Stimulated activated naive CD8-positive, alpha-beta T cell treated with anti-CD3 and anti-CD28 coated beads, Interleukin-15, Interleukin-2, amounts not matched to agents 100 ng/mL and 50 ng/mL, for 24 hours (primary cell): ENCODE data around the gene TCF4.

Experiments
- H3K27ac Mint-ChIP-seq: one replicate; pipeline ENCODE4 v1.8.0; 2021; ENCODE audit warnings: mild to moderate bottlenecking, mixed read lengths
- H3K27me3 Mint-ChIP-seq: one replicate; pipeline ENCODE4 v1.8.0; 2021; ENCODE audit warnings: mixed read lengths
- H3K36me3 Mint-ChIP-seq: one replicate; pipeline ENCODE4 v1.8.0; 2021; ENCODE audit warnings: low read depth, mixed read lengths
- H3K4me1 Mint-ChIP-seq: one replicate; pipeline ENCODE4 v1.8.0; 2021; ENCODE audit warnings: low read depth, mixed read lengths
- H3K4me3 Mint-ChIP-seq: one replicate; pipeline ENCODE4 v1.8.0; 2021; ENCODE audit warnings: mild to moderate bottlenecking, mixed read lengths
- H3K9me3 Mint-ChIP-seq: one replicate; pipeline ENCODE4 v1.8.0; 2021; ENCODE audit warnings: mixed read lengths

The TCF4 gene

DNA sequence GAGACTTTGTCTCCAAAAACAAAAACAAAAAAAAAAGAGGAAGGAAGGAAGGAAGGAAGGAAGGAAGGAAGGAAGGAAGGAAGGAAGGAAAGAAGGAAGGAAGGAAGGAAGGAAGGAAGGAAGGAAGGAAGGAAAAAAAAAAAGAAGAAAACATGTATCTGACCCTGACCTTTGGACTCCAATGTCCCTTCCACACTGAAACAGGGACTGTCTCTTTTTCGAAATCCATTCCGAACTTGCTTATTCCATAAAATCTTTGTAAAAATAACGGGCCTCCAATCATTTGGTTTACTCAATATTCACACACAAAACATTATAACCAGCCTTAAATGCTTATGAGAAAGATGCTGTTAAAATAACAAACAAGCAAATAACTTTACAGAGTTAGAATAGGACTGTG lies 225.7 kb downstream of the TCF4 start:
- Mint-ChIP-seq H3K4me1 (no peaks in the 10 kb centered on the region), H3K4me3 (no peak overlapping the region), H3K27ac (no peak overlapping the region), H3K27me3 (no peaks in the 10 kb centered on the region), H3K9me3 (no peaks in the 10 kb centered on the region), H3K36me3 (no peaks in the 10 kb centered on the region)

DNA sequence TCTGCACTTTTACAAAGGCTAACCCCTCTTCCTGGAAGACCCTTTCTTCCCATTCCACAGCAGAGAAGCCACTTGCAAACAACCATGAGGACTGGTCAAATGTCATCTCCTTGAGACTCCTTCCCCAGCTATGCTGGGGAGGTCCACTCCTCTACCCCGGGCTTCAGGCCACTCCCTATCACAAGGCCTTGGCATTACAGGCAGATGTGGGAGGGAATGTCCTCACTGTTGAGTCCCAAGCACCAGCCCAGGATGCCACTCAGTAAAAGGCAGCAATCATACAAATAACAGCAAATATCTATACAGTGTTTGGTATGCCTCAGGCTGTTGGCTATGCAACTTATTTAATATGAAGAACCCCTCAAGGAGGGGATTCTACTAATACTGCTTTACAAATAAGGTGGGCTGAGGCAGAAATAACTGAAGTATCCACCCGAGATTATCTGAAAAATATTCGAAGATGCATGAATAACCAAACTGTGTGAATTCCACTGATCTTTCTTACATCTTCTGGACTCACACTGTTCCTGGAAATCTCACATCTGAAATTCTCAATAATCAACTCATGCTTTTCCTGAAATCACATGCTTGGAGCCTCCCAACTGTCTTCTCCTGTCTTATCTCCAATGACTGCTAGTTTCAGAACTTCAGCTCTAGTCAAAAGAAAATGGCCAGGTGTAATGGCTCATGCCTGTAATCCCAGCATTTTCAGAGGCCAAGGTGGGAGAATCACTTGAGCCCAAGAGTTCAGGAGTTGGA lies 226.3 kb downstream of the TCF4 start:
- H3K4me1 Mint-ChIP-seq: no peaks in the 10 kb centered on the region
- H3K9me3 Mint-ChIP-seq: no peaks in the 10 kb centered on the region
- no peak overlapping the region for H3K4me3 Mint-ChIP-seq
- no peaks in the 10 kb centered on the region for H3K36me3 Mint-ChIP-seq
- no peak overlapping the region for H3K27ac Mint-ChIP-seq
- H3K27me3 Mint-ChIP-seq: no peaks in the 10 kb centered on the region

- Mint-ChIP-seq H3K27ac (no peak overlapping the region), H3K4me1 (no peaks in the 10 kb centered on the region), H3K36me3 (no peaks in the 10 kb centered on the region), H3K27me3 (no peaks in the 10 kb centered on the region), H3K4me3 (no peak overlapping the region), H3K9me3 (no peaks in the 10 kb centered on the region)
Observed at GRCh38 chr18:55360061-55360460, 227.9 kb downstream of the TCF4 start.

DNA sequence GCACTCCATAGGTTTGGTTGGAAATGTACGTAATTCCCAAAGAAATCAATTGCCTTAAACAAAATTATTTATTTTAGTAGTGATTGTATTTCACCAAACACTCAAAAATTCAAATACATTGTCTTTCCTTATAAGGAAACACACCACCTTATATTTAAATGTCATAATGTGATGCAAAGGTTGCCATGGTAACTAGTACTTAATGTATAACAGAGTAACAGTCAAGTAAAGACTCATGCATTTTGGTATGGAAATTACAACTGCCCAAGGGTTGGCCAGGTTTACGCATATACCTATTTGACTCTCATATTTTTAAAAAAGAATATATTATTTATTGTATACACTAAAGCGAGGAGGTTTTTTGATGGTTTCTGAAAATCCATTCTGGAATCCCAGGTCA lies 231.2 kb downstream of the TCF4 start:
- no peak overlapping the region for H3K27ac Mint-ChIP-seq
- no peaks in the 10 kb centered on the region for H3K4me1 Mint-ChIP-seq
- H3K36me3 Mint-ChIP-seq: no peaks in the 10 kb centered on the region
- no peak overlapping the region for H3K4me3 Mint-ChIP-seq
- H3K27me3 Mint-ChIP-seq: peaks cover 10% of the 10 kb centered on the region
- no peaks in the 10 kb centered on the region for H3K9me3 Mint-ChIP-seq

GRCh38 chr18:55355223-55355622 lies 232.8 kb downstream of the TCF4 start:
- Mint-ChIP-seq H3K4me1 (no peaks in the 10 kb centered on the region), H3K4me3 (no peak overlapping the region), H3K27me3 (peaks cover 10% of the 10 kb centered on the region), H3K9me3 (no peaks in the 10 kb centered on the region), H3K27ac (no peak overlapping the region), H3K36me3 (no peaks in the 10 kb centered on the region)

- Mint-ChIP-seq H3K4me3 (no peak overlapping the region), H3K4me1 (no peaks in the 10 kb centered on the region), H3K9me3 (no peaks in the 10 kb centered on the region), H3K27ac (no peak overlapping the region), H3K27me3 (peaks cover 10% of the 10 kb centered on the region), H3K36me3 (no peaks in the 10 kb centered on the region)
Observed at GRCh38 chr18:55354795-55355194, 233.2 kb downstream of the TCF4 start.

DNA sequence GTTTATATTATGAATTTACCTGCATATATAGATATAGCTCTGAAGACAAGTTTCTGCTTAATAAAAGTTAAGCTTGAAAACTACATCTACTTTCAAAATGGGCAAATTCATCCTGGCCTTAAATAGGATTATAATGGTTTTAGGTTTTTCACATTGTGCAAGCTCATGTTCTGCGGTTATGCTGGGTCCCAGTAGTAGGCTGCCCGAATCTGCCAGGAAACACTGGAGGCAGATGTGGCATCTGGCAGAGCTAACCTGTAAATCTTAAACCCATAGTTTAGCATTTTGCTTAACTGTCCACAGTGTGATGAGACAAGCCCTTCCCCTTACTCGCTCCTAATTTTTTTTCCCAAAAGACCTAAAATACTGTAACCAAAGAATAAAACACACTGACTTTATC lies 234.2 kb downstream of the TCF4 start:
- no peaks in the 10 kb centered on the region for H3K36me3 Mint-ChIP-seq
- H3K4me3 Mint-ChIP-seq: no peak overlapping the region
- peaks cover 10% of the 10 kb centered on the region for H3K27me3 Mint-ChIP-seq
- H3K4me1 Mint-ChIP-seq: no peaks in the 10 kb centered on the region
- no peaks in the 10 kb centered on the region for H3K9me3 Mint-ChIP-seq
- no peak overlapping the region for H3K27ac Mint-ChIP-seq

DNA sequence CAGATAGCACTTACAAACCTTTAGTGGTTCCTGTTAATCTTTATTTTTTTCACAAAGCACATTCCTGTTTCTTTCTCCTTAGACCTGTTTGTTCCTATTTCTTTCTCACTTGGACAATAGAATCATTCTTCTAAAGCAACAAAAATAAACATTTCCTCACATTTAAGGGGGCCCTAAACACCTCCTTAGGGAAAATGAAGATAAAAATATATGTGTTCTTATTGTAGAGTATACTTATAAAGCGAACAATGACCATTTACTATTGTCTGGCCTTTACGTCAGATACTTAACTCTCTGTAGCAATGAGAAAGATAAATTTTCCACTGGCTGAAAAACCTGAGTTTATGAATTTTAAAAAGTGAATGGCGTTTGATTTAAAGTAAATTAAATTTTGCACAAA lies 234.6 kb downstream of the TCF4 start:
- peaks cover 10% of the 10 kb centered on the region for H3K27me3 Mint-ChIP-seq
- H3K36me3 Mint-ChIP-seq: no peaks in the 10 kb centered on the region
- no peaks in the 10 kb centered on the region for H3K9me3 Mint-ChIP-seq
- no peaks in the 10 kb centered on the region for H3K4me1 Mint-ChIP-seq
- H3K4me3 Mint-ChIP-seq: no peak overlapping the region
- no peak overlapping the region for H3K27ac Mint-ChIP-seq

DNA sequence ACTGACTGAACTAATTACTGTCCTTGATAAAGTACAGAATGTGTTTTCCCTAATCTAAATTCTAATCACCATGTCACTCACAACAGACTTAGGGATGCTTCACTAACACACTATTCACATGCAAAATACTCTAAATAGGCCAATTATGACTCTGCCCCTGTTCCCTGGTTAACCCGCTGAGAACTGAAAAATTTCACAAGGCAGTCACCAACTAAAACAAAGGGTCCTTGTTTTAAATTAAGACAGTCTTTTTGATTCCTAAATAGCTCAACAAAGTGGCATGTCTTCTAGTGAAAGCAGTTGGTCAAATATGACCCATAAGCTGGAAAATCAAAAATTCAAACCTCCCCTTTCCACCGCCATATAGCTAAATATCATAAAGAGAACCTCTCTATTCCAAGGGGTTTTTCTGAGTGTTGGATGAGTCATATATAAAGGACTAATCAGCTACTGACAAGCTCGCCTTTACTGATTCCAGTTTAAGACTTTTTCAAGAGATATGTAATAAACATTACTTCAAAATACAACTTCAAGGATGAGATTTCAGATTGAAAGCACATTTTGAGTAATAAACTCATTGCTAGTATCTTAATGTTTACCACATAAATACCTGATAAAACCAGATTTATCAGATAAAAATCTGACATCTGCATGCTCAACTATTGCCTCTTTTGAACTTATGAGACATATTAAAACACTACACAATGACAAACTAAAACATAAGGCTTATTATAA lies 235.8 kb downstream of the TCF4 start:
- no peak overlapping the region for H3K27ac Mint-ChIP-seq
- H3K36me3 Mint-ChIP-seq: no peaks in the 10 kb centered on the region
- no peaks in the 10 kb centered on the region for H3K4me1 Mint-ChIP-seq
- H3K4me3 Mint-ChIP-seq: no peak overlapping the region
- H3K9me3 Mint-ChIP-seq: no peaks in the 10 kb centered on the region
- H3K27me3 Mint-ChIP-seq: peaks cover 10% of the 10 kb centered on the region

DNA sequence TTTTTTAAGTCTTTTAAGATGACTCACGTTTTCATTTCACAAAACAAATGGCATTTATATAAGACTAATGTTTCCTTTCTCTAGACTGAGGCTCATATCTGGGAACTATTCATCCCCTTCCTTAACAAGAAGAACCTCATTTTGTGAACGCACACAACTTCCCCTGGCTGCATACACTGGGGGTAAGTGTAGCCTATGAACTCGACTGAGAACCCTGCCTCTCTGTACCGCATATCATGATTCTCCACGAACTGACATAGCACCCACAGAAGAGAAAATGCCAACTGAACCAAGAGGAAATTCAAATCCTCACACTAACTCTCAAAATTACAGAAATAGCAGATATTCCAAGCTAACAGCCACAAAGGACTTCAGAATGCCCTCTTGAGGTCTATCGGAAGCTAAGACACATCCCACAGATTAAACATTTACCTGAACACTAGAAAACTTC lies 236.7 kb downstream of the TCF4 start:
- no peak overlapping the region for H3K27ac Mint-ChIP-seq

DNA sequence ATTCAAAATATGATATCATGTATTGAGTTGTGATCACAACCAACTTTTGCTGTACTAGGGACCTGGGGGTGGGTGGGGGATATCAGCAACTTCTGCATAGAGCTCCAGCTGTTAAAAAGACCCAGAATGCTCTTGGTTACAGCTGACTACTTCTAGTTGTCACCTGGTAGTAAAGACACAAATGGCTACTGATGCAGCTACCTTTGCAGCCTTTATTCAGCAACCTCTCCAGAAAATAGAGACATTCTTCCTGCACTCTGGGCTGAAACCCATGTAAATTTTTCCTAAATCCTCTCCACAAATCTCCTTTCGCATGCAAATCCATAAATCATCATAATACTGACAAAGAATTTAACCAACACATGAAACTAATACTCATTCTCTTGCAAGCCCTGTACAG lies 238.3 kb downstream of the TCF4 start:
- Mint-ChIP-seq H3K9me3 (no peaks in the 10 kb centered on the region), H3K4me3 (no peak overlapping the region), H3K27me3 (peaks cover 9% of the 10 kb centered on the region), H3K36me3 (no peaks in the 10 kb centered on the region), H3K4me1 (no peaks in the 10 kb centered on the region), H3K27ac (no peak overlapping the region)

More for the DNA sequence above, 236.7 kb downstream of the TCF4 start:
- Mint-ChIP-seq H3K4me3 (no peak overlapping the region), H3K4me1 (no peaks in the 10 kb centered on the region), H3K27me3 (peaks cover 10% of the 10 kb centered on the region), H3K9me3 (no peaks in the 10 kb centered on the region), H3K36me3 (no peaks in the 10 kb centered on the region)

- Mint-ChIP-seq H3K4me1 (no peaks in the 10 kb centered on the region), H3K9me3 (no peaks in the 10 kb centered on the region), H3K27ac (no peak overlapping the region), H3K4me3 (no peak overlapping the region), H3K36me3 (no peaks in the 10 kb centered on the region), H3K27me3 (no peaks in the 10 kb centered on the region)
Observed at GRCh38 chr18:55346961-55347740, 240.8 kb downstream of the TCF4 start.

DNA sequence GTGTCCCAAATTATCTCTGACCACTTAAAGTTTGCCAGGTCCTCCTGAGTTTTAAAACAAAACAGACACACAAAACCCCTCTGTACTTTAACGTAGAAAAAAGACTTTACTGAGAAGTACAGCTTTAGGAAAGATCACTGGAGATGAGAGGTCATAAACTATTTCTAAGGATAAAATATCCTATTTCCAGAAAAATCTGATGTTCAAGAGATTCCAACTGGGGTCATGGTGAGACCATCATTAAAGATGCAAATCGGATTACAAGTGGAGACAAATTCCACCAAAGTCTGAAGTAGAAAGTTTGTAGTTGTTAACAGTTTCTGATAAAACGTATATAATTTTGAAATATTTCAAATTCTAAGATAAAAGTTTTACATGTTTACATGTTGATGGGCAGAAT lies 241.6 kb downstream of the TCF4 start:
- Mint-ChIP-seq H3K9me3 (no peaks in the 10 kb centered on the region), H3K4me1 (no peaks in the 10 kb centered on the region), H3K4me3 (no peak overlapping the region), H3K36me3 (no peaks in the 10 kb centered on the region), H3K27ac (no peak overlapping the region), H3K27me3 (no peaks in the 10 kb centered on the region)

DNA sequence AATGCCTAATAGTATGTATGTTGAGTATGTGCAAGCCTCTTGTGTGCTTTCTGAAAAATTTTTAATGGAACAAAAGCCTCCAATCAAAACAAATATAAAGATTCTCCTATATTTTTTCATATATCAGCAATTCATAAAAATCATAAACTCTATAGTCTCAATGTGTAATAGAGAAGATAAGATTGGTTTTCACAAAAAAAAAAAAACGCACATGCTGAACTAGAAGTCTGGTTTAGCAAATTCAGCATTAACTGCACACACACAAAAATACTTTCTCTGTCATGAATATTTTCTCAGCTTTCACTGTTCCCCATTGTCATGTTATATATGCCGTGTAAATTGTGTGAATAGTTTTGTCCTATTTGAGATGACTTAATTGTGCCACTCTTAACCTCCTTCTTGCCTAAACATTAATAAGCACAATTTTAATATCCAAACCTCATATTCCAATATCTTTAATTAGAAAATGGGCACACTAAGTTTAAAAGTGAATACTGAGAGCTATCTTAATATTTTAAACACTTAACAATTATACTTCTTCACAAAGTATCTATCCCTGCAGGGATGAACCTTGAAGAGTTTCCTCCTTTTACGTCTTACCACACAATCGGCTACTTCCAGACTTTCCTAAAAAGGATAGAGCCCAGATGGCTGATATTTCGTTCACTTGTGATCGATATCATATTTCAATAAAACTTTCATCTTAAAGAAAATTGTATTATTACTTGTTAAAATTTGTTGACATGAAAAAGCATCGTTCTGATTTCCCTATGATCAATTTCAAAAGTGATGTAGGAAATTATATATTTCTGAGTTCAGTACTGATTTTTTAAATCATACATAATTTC lies 242.7 kb downstream of the TCF4 start:
- Mint-ChIP-seq H3K4me1 (no peaks in the 10 kb centered on the region), H3K9me3 (no peaks in the 10 kb centered on the region), H3K27me3 (no peaks in the 10 kb centered on the region), H3K36me3 (no peaks in the 10 kb centered on the region), H3K27ac (no peak overlapping the region), H3K4me3 (no peak overlapping the region)
